ENCODE data around the gene PTK7.

Gene PTK7

GRCh38 chr6:43141644-43142043, 65.5 kb downstream of the PTK7 start:
- Histone ChIP-seq H3K79me2 (ENCODE audit: insufficient read depth, low read length) (no peaks in the 10 kb centered on the region), H3K27me3 (ENCODE audit: insufficient read depth, low read length, poor library complexity) (no peaks in the 10 kb centered on the region), H3K9ac (ENCODE audit: low read depth, low read length) (peak overlapping the region; percentile 70), H3K4me1 (ENCODE audit: insufficient read depth, low read length) (peaks cover 31% of the 10 kb centered on the region), H3K27ac (ENCODE audit: low read length) (peak overlapping the region; percentile 97), H3K4me2 (ENCODE audit: insufficient read depth, low read length) (peak overlapping the region; percentile 73), H3K36me3 (ENCODE audit: insufficient read depth, low read length) (peaks cover 32% of the 10 kb centered on the region), H4K20me1 (ENCODE audit: insufficient read depth, low read length) (no peaks in the 10 kb centered on the region), H2AFZ (ENCODE audit: low read depth, low read length) (peak overlapping the region; percentile 90; the same call in 1 of the 2 replicates), H3K4me3 (ENCODE audit: low read depth in 1 of 2, low read length in 2 of 2) (peak overlapping the region in 1 of 2 experiments; percentile 53; a peak in 1 of 4 replicates), H3K9me3 (ENCODE audit: insufficient read depth, low read length, severe bottlenecking) (no peaks in the 10 kb centered on the region)
- ATAC-seq (ENCODE audit: insufficient read depth, low read depth) (no peak), DNase-seq (no peak)
- TF ChIP-seq EZH2 (IDR thresholded peaks at IDR 0.05; ENCODE audit: borderline replicate concordance, low read depth, low read length, severe bottlenecking) (no peak), CTCF (IDR thresholded peaks at IDR 0.05; ENCODE audit: borderline replicate concordance, extremely low read depth, low read length, poor library complexity, severe bottlenecking) (no peak)

- Histone ChIP-seq H3K36me3 (ENCODE audit: insufficient read depth, low read length) (peaks cover 37% of the 10 kb centered on the region), H3K9me3 (ENCODE audit: insufficient read depth, low read length, severe bottlenecking) (no peaks in the 10 kb centered on the region), H3K27ac (ENCODE audit: low read length) (peak overlapping the region; percentile 97), H3K79me2 (ENCODE audit: insufficient read depth, low read length) (no peaks in the 10 kb centered on the region), H3K4me1 (ENCODE audit: insufficient read depth, low read length) (peaks cover 31% of the 10 kb centered on the region), H3K4me3 (ENCODE audit: low read depth in 1 of 2, low read length in 2 of 2) (peak overlapping the region; percentile 5 to 53; a peak in 3 of 4 replicates), H3K4me2 (ENCODE audit: insufficient read depth, low read length) (peak overlapping the region; percentile 73), H3K9ac (ENCODE audit: low read depth, low read length) (peak overlapping the region; percentile 70), H4K20me1 (ENCODE audit: insufficient read depth, low read length) (no peaks in the 10 kb centered on the region), H3K27me3 (ENCODE audit: insufficient read depth, low read length, poor library complexity) (no peaks in the 10 kb centered on the region), H2AFZ (ENCODE audit: low read depth, low read length) (peak overlapping the region; percentile 90)
- peak; percentile 93 for DNase-seq
- ATAC-seq (ENCODE audit: insufficient read depth, low read depth) = peak; percentile 92
- TF ChIP-seq EZH2 (IDR thresholded peaks at IDR 0.05; ENCODE audit: borderline replicate concordance, low read depth, low read length, severe bottlenecking) = no peak
- TF ChIP-seq CTCF (IDR thresholded peaks at IDR 0.05; ENCODE audit: borderline replicate concordance, extremely low read depth, low read length, poor library complexity, severe bottlenecking) = no peak
Measured at GRCh38 chr6:43142101-43142500, 66.0 kb downstream of the PTK7 start.

- Histone ChIP-seq H3K4me2 (ENCODE audit: insufficient read depth, low read length) (peak overlapping the region; percentile 73), H3K4me1 (ENCODE audit: insufficient read depth, low read length) (peaks cover 31% of the 10 kb centered on the region), H3K4me3 (ENCODE audit: low read depth in 1 of 2, low read length in 2 of 2) (peak overlapping the region in 1 of 2 experiments; percentile 53; a peak in 2 of 4 replicates), H3K79me2 (ENCODE audit: insufficient read depth, low read length) (no peaks in the 10 kb centered on the region), H3K36me3 (ENCODE audit: insufficient read depth, low read length) (peaks cover 43% of the 10 kb centered on the region), H4K20me1 (ENCODE audit: insufficient read depth, low read length) (no peaks in the 10 kb centered on the region), H2AFZ (ENCODE audit: low read depth, low read length) (peak overlapping the region; percentile 90), H3K9me3 (ENCODE audit: insufficient read depth, low read length, severe bottlenecking) (no peaks in the 10 kb centered on the region), H3K9ac (ENCODE audit: low read depth, low read length) (peak overlapping the region; percentile 70), H3K27me3 (ENCODE audit: insufficient read depth, low read length, poor library complexity) (no peaks in the 10 kb centered on the region), H3K27ac (ENCODE audit: low read length) (peak overlapping the region; percentile 97)
- ATAC-seq (ENCODE audit: insufficient read depth, low read depth) = peak; percentile 70
- TF ChIP-seq CTCF (IDR thresholded peaks at IDR 0.05; ENCODE audit: borderline replicate concordance, extremely low read depth, low read length, poor library complexity, severe bottlenecking) = peak; percentile 99
- no peak for TF ChIP-seq EZH2 (IDR thresholded peaks at IDR 0.05; ENCODE audit: borderline replicate concordance, low read depth, low read length, severe bottlenecking)
- peak; percentile 87 for DNase-seq
Measured at GRCh38 chr6:43143235-43144128, 67.4 kb downstream of the PTK7 start.

Data from DND-41 (cell line).